Stimulated activated CD8-positive, alpha-beta memory T cell treated with anti-CD3 and anti-CD28 coated beads, Interleukin-12 subunit alpha, Interleukin-12 subunit beta, amount 100 ng/mL, for 24 hours (primary cell): Measurements from ENCODE around the gene MCFD2.
"Not testable (repeated sequence)": the region's sequence is repeated elsewhere in the genome, so short reads cannot be mapped to it uniquely, and the experiment has no call there.

Experiments
- DNase-seq: peaks from one replicate; pipeline ENCODE4 v3.0.0-alpha.2; 2020; ENCODE audit errors: extremely low read depth

MCFD2 gene

DNA sequence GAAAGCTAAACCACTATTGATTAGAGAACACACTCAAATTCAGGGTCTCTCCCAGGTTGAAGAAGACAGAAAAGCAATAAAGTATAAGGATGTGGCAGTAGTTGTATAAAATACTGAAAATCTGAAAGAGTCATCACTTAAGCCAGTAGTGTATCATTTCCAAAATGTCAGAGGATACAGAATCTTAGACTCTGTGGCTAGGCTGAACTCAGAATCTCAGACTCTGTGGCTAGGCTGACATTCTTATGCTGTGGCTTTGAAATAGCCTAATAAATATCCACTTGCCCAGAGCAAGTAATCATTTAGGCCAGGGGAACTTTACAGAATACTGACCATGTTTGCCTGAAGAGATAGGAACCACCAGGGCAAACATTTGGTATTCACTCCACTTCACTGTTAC, 13.1 kb downstream of the MCFD2 start:
- DNase-seq = no peak

DNA sequence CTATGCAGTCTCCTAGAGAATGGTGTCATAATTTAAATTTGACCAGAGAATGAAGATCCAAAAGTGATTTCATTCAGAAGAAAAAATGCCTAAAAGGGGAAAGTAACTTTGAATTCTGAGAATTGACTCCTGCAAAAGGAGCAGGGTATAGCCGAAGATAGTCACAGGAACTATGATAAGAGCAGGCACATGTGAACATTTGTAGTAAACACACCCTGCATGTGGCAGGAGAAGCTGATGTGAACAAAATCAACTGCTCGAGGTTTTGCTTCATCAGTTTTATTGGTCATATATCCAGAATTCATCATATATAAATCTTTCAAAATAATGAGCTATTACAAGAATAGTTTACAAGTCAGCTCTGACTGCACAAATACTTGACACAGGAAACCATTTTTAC, 14.0 kb downstream of the MCFD2 start:
- DNase-seq = no peak

DNA sequence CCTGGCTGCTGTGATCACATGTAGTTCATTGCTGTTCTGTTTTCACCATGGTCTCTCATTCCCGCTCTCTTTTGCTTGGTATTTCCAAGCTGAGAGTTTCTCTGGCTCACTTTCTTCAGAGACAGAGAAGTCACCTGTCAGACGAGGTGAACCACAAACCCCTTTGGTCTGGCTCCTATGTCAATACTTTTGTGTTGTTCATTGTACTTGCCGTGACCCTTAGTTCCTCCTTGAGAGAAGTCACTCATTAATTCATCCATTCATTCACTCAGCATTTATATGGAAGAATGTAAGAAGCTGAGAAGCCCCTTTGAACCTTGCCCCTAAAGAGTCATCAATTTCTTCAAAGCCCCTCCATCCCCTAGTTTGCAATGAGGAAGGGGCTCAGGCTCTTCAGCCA, 15.2 kb downstream of the MCFD2 start:
- no peak for DNase-seq

DNA sequence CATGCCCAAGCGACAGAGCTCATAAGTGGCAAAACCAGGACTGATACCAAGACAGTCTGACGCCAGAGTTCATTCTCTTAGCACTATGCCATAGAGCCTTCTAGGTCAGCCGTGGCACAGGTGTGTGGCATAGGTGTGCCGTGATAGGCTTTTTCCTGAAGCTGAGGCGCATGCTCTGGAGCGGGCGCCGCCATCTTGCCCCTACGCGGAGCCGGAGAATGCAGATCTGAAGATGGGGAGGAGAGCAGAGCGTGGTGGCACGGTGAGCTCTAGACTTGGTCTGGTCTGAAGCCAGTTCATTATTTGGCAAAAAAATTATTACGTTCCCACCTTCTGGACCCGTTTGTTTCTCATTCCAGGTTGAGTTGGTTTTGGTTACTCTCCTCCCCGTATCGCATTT, 16.6 kb downstream of the MCFD2 start:
- DNase-seq = no peak

DNA sequence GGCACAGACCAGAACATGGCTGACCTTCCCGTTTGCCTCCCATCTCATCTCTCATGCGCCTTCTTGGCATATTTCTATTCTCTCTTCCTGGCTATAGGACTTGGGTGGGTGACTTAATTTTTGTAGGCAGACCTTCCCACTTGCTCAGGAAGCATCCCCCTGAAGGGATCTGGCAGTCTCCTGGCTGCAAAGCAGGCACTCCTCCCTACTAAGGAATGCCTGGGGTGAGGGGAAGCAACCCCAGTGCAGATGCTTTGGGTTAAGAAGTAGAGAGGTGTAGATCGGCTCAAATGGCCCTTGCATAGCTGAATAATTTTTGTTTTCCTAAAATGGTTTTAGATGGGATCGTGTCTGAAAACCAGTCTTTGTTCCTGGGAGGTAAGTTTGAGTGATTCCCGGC, 17.6 kb downstream of the MCFD2 start:
- no peak for DNase-seq

DNA sequence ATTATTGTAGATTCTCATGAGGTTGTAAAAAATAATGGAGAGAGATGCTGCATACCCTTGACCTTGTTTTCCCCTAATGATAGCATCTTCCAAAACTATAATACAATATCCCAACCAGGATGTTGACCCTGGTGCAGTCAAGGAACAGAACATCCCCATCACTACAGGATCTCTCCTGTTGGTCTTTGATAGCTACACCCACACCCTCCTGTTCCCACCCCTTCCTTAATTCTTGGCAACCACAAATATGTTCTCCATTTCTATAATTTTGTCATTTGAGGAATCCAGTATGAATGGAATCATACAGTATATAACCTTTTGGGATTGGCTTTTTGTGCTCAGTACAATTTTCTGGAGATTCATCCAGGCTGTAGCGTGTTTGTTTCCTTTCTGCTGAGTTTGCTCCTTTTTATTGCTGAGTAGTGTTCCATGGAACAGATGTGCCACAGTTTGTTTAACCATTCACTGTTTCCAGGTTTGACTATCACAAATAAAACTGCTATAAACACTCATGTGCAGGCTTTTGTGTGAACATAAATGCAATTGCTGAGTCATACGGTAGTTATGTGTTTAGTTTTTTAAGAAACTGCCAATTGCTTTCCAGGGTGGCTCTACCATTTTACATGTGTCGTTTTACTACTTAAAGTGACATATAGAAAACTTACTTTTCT, 22.2 kb downstream of the MCFD2 start:
- DNase-seq = no peak

DNA sequence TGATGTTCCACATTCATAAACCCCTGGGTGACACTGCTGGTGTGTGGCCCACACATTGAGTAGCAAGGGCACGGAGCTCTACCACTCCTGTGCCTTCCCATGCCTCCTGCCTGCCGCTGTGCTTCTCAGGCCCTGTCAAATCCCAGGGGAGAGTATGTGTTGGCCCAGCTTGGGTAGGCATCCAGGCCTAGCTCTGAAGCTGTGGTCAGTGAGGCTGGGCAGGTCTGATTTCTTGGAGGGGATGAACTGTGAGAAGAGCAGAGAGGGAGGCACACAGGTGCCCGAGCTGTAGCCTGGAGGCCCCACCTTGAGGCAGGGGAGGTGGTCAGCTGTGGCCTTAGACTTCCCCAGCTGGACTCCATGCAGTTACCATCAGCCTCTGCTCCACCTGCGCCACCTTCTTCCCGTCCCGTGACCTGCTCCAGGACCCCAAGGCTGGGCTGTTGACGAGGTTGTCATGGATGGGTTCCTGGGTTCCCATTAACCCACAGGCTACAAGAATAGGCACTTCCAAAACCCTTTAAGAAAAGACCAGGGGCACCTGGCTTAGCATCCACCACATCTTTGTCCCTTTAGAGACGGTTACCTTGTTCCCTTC, 23.6 kb downstream of the MCFD2 start:
- DNase-seq = no peak

DNA sequence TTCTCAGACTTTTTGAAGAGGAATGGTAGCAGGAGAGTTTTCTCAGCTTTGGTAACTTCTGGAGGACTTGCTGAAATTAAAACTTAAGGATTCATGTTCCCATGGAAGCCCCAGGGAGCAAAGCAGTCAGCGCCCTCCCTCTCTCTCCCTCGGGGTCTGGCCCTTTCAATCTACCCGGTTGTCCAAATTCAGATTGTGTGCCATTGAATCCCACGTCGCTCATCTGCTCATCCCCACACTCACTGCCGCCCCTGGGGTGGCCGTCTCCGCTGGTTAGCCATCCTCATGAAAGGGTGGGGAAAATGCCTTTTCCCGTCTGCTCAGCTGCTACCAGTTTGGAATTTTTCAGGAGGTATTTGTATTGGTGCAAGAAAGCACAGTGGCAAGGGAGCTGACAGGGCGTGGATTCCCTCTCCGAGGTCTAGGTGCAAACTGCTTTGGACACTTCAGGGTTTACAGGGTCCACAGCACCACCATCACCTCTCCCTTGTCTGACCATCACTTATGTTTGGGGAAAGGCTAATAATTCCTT, 27.1 kb downstream of the MCFD2 start:
- no peak for DNase-seq

DNA sequence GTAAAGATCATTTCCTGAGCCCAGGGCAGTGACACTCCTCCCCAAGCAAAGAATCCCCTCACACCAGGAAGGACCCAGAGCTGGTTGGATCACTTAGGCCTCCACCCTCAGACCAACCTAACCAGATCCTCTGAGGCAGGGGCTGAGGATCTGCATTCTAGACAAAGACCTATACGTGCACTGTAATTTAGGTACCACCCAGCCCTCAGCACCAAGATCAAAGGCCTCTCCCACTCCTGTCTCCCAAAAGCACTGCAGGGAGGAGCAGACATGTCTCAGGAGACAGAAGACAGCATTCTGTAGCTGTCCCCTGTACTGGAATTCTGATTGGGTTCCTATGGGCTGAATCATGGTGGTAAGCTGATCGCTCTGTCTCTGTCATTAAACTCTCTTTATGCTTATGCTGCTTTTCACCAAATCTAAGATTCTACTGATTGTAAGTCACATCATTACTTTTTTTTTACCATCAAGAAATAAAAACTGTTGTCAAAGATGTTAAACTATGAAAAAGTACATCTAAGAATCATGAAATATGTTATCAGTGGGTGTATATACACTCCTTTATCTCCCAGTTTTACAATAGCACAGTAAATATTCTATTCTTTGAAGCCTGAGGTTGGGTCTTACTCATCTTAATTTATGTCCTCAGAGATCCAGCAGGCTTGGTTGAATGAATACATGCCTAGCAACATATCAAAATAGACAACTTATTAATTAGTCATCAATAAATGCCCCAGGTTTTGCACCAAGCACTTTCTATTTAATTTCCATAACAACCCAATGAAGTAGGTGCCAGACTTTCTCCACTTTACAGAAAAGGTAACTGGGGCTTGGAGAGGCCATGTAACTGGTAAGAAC, 28.3 kb downstream of the MCFD2 start:
- no peak for DNase-seq

DNA sequence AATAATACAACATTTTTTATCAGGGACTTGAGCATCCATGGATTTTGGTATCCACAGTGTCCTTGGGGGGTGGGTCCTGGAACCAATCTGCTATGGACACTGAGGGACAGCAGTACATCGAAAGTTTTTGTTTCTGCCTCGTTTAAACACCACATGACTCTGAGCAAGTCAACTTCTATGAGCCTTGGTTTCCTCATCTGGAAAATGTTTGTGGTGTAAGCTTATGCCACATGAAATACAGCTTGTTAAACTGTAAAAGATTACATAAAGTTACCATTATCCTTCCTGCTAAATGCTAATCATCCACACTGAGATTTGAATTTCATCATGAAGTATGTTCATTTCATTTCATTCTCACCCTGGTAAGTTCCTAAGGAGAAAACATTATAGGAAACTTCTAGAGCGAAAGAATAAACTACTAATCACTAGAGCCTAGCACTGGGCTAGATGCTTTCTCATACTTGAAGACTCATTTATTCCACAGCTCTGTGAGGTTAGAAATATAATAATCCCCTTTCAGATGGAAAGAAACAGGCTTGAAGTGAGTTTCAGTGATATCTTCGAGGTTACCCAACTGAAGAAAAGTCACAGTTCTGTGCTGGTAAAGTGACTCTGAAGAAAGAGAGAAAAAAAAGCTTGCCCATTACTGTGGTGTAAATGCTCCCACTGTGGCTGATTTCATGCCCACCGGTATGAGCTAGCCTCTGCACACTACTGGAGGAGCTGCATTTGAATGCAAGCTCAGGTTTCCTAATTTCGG, 29.2 kb downstream of the MCFD2 start:
- DNase-seq = no peak

DNA sequence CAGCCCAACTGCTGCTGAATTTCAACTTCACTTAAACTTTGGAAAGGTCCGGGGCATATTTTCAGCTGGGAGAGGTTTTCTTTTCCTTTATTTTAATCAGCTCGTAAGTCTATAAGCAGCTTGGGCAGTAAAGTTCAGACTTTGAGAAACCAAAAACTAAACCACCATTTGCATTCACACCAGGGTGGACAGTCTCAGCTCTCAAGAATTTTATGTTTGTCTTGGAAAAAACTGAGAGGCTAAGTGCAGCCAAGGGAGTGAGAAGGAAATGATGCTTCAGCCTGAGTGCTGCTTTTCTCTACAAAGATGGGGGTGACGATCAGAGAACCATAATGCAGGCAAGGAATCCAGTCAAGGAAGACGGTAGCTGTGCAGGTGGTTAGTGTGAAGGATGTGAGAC, 30.2 kb downstream of the MCFD2 start:
- no peak for DNase-seq

DNA sequence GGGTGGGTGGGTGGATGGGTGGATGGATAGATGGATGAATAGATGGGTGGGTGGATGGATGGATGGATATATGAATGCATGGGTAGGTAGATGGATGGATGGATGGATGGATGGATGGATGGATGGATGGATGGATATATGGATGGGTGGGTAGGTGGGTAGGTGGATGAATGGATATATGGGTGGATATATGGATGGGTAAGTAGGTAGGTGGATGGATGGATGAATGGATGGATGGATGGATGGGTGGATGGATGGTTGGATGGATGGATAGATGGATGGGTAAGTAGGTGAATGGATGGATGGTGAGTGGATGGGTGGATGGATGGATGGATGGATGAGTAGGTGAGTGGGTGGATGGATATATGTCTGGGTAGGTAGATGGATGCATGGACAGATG, 36.1 kb downstream of the MCFD2 start:
- DNase-seq = no peak

DNA sequence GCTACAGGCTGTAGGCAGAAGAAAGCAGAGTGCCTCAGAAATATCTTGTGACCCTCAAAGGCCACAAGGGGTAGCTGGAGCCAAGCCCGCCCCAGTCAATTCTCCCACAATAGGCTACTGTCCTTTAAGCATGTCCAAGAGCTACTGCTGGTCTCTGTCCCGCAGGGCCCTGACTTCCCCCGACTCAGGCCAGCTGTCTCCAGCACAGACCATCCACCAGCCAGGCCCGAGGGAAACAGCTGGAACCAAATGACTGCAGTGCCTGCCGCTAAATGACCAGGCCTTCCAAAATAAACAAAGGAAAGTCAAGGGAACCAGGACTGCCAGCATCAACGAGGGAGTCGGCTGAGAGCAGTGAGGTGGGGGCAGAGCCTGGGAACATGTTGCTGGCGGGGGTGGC, 36.7 kb downstream of the MCFD2 start:
- no peak for DNase-seq

DNA sequence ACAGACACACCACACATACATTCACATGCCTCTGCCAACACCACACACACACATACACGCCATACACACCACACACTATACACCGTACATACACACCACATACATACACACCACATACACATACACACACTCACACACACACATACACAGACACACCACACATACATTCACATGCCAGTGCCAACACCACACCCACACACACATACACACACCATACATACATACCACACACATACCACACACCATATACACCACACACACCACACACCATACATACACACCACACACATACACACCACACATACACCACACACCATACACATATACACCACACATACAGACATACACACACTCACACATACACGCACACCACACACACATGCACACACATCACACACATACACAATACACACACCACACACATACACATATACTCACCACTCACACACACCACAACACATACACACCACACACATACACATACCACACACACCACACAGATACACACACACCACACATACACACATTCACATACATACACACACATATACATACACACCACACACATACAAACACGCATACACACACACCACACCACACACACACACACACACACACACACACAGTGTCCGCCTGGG, 37.2 kb downstream of the MCFD2 start:
- no peak for DNase-seq

DNA sequence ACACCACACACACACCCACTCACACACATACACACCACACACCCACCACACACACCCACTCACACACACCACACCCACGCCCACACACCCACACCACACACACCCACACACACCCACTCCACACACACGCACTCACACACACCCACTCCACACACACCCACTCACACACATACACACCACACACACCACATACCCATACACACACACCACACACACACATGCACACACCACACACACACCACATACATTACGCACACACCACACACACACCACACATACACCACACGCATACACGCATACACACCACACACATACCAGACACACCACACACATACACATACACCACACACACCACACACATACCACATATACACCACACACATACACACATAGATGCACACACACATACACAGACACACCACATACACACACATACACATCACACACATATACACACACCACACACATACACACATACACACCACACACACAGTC, 37.9 kb downstream of the MCFD2 start:
- no peak for DNase-seq

DNA sequence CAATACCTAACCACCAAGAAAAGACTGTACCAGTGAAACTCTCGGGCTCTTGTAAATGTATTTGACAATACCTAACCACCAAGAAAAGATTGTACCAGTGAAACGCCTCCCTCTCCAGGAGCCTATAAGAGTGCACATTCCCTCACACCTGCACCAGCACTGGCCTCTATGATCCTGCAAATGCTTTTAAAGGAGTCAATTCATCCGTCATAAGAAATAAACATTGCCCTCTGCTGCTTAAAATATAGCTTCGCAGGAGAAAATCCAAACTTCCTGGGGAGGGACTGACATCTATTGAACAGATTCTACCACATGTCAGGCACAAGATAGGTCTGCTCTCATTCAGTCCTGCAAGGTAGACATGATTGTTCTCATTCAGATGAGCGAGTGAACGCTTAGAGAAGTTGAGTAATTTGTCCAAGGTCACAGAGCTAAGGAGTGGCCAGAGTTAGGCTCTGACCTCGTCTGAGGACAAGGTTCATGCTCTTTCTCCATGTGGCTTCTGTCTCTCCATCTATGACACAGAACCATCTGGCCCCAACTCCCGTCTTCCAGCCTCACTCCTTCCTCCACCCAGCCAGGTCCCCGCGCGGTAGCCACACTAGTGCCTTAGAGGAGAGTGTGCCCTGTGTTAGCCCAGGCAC, 38.7 kb downstream of the MCFD2 start:
- no peak for DNase-seq

DNA sequence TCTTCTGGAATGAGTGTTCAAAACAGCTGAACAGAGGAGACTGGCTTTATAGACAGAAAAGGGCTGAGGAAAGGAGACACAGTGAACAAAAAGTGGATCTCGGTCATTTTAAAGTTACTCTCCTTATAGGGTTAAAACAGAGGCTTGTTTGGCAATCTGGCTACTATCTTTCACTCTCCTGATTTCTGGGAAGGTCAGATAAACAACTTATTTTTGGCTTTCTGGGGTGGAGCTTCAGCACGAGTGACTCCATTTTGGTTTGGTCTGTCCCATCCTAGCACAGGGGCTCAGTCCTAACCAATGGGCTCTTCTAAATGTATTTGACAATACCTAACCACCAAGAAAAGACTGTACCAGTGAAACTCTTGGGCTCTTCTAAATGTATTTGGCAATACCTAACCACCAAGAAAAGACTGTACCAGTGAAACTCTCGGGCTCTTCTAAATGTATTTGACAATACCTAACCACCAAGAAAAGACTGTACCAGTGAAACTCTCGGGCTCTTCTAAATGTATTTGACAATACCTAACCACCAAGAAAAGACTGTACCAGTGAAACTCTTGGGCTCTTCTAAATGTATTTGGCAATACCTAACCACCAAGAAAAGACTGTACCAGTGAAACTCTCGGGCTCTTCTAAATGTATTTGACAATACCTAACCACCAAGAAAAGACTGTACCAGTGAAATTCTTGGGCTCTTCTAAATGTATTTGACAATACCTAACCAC, 39.5 kb downstream of the MCFD2 start:
- DNase-seq = not testable (repeated sequence)

DNA sequence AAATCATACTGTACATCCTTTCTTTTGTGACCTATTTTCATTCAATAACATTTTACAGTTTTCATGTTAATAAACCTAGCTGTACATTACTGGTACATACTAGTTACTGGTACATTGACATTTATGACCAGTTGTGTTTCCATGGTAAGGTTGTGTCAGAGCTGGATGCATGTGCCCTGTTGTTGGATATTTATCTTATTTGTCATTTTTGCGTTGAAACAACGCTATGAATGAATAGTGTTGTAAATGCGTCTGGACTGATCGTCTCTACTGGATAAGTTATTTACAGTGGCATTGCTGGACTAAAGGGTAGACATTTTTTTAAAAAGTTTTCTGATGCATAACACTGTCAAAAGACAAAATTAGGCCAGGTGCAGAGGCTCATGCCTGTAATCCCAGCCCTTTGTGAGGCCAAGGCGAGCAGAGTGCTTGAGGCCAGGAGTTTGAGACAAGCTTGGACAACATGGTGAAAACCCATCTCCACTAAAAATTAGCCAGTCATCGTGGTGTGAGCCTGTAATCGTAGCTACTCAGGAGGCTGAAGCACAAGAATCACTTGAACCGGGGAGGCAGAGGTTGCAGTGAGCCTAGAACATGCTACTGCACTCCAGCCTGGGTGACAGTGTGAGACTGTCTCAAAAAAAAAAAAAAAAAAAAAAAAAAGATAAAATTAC, 40.2 kb downstream of the MCFD2 start:
- no peak for DNase-seq

DNA sequence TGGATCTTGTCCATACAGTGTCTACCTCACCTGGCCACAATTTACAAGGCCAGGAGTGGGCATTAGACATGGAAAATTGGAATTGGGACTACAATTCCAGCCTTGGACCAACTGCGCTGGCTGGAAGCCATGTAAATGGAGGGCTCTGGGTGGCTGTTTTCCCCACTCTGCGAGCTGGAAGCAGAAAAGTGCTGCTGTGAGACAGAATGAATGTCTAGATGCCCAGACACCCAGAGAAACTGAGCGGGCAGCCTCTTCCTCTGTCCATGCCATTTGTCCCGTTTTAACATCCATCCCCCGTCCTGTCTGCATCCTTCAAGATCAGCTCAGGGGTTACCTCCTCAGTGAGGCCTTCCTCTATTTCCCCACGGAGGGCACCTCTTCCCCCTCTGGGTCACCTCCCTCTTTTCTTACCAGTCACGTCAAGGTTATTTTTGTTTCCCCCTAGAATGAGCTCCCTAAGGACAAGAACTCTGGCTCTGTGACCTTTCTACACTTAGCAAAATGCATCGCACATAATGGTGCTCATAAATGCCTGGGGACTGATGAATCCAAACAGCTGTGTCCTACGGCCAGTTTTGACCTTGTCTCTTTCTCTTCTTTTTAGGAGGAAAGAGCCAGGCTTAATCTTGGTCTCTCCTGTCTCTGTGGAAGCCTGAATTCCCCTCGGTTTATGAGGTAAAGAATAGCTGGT, 41.2 kb downstream of the MCFD2 start:
- DNase-seq = no peak
